HEK293T (cell line): ENCODE results near the gene CYP2A6.
"Not testable (repeated sequence)": the region's sequence is repeated elsewhere in the genome, so short reads cannot be mapped to it uniquely, and the experiment has no call there.

Experiments
- ARNT ChIP-seq: fragments of 450-650 bp; IDR thresholded peaks from 2 replicates; pipeline ENCODE4 v1.6.1; 2017; ENCODE audit warnings: mild to moderate bottlenecking
- BHLHE40 ChIP-seq: fragments of 450-650 bp; IDR thresholded peaks from 2 replicates; pipeline ENCODE4 v1.6.1; 2016; ENCODE audit warnings: mild to moderate bottlenecking, moderate library complexity, borderline replicate concordance
- ELF4 ChIP-seq: fragments of 450-650 bp; IDR thresholded peaks from 2 replicates; pipeline ENCODE4 v1.6.1; 2017; ENCODE audit warnings: antibody characterized with exemption
- FOXM1 ChIP-seq: fragments of 450-650 bp; IDR thresholded peaks from 2 replicates; pipeline ENCODE4 v1.6.1; 2017; ENCODE audit warnings: mild to moderate bottlenecking, borderline replicate concordance
- HDGF ChIP-seq: fragments of 450-650 bp; IDR thresholded peaks from 2 replicates; pipeline ENCODE4 v1.6.1; 2017; ENCODE audit warnings: antibody characterized with exemption, borderline replicate concordance
- L3MBTL2 ChIP-seq: fragments of 450-650 bp; conservative IDR thresholded peaks from 2 replicates; pipeline ENCODE4 v1.6.1; 2016; ENCODE audit warnings: mild to moderate bottlenecking
- NFRKB ChIP-seq: fragments of 450-650 bp; IDR thresholded peaks from 2 replicates; pipeline ENCODE4 v1.6.1; 2016; ENCODE audit warnings: mild to moderate bottlenecking, moderate library complexity
- SP1 ChIP-seq: fragments of 450-650 bp; IDR thresholded peaks from 2 replicates; pipeline ENCODE4 v1.6.1; 2017
- SUZ12 ChIP-seq: fragments of 450-650 bp; IDR thresholded peaks from 2 replicates; pipeline ENCODE4 v1.6.1; 2016; ENCODE audit warnings: mild to moderate bottlenecking
- TARDBP ChIP-seq: fragments of 450-650 bp; IDR thresholded peaks from 2 replicates; pipeline ENCODE4 v1.6.1; 2016
- ZNF384 ChIP-seq: fragments of 450-650 bp; IDR thresholded peaks from 2 replicates; pipeline ENCODE4 v1.6.1; 2016
- TF ChIP-seq, protein P1 (sequence below): fragments of 450-650 bp; IDR thresholded peaks from 2 replicates; pipeline ENCODE4 v1.6.1; 2016

DNA sequence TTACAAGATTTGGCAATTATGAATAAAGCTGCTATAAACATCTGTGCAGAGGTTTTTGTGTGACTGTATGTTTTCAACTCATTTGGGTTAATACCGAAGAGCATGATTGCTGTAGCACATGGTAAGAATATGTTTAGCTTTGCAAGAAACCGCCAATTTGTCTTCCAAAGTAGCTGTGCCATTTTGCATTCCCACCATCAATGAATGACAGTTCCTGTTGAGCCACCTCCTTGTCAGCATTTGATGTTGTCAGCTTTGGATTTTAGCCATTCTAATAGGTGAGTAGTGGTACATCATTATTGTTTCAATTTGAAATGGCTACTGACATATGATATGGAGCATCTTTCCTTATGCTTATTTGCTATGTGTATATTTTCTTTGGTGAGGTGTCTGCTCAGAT is 23.6 kb upstream of the CYP2A6 start:
- not testable (repeated sequence) for TF ChIP-seq SUZ12, SP1, ELF4, TARDBP, FOXM1, L3MBTL2, NFRKB, ZNF384, HDGF, ARNT, BHLHE40
- TF ChIP-seq, protein P1, sequence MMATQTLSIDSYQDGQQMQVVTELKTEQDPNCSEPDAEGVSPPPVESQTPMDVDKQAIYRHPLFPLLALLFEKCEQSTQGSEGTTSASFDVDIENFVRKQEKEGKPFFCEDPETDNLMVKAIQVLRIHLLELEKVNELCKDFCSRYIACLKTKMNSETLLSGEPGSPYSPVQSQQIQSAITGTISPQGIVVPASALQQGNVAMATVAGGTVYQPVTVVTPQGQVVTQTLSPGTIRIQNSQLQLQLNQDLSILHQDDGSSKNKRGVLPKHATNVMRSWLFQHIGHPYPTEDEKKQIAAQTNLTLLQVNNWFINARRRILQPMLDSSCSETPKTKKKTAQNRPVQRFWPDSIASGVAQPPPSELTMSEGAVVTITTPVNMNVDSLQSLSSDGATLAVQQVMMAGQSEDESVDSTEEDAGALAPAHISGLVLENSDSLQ, result not testable (repeated sequence)
